Caco-2 (cell line): Measurements from ENCODE around the gene ANKFY1. TPM values are rescaled to one million over a fixed set of nuclear protein-coding genes. Genes with fewer than 3 reads are reported as not detected.

ENCODE experiments used
- BruUV-seq: library from RNA; stranded (reverse); fragments of 400-500 nt; replicated peaks from 2 replicates; lab custom pipeline; 2021; lab: Mats Ljungman, UMichigan
- CTCF ChIA-PET: fragments of 300-600 bp; sonication (Branson Sonifier 250); formaldehyde crosslinking; loops from one replicate; lab custom pipeline; 2022; ENCODE audit warnings: antibody characterized with exemption; lab: Charles Lee
- POLR2A ChIA-PET: fragments of 300-600 bp; sonication (Branson Sonifier 250); formaldehyde crosslinking; loops from one replicate; lab custom pipeline; 2022; ENCODE audit warnings: antibody characterized with exemption; lab: Charles Lee
- DNase-seq, 2 experiments: peaks; one replicate each; pipeline versions ENCODE4 v3.0.0 to v3.0.0-alpha.2; 2020 to 2022
- H3K27me3 ChIP-seq: replicated peaks from 2 replicates; pipeline ENCODE4 v1.6.0; 2011; ENCODE audit warnings: low read length; ENCODE audit not compliant: control insufficient read depth, insufficient read depth
- H3K36me3 ChIP-seq: 2 replicates; pipeline ENCODE4 v1.5.1; 2011; ENCODE audit warnings: low read length; ENCODE audit not compliant: control insufficient read depth, insufficient read depth
- H3K4me1 ChIP-seq: fragments of 250-450 bp; sonication (Bioruptor Pico); 2 replicates; pipeline ENCODE4 v1.5.1; 2020; ENCODE audit warnings: mild to moderate bottlenecking
- H3K4me3 ChIP-seq: 2 replicates; pipeline ENCODE4 v1.5.1; 2011; ENCODE audit warnings: low read depth, mild to moderate bottlenecking, control low read depth, low read length
- H3K9me3 ChIP-seq: fragments of 250-450 bp; sonication (Bioruptor Pico); 2 replicates; pipeline ENCODE4 v1.5.1; 2020; ENCODE audit warnings: mild to moderate bottlenecking, moderate library complexity
- H3K27ac Mint-ChIP-seq: one replicate; pipeline ENCODE4 v1.8.0; 2022; ENCODE audit warnings: mixed read lengths; ENCODE audit not compliant: unreplicated experiment
- H3K27me3 Mint-ChIP-seq: one replicate; pipeline ENCODE4 v1.8.0; 2022; ENCODE audit warnings: mixed read lengths; ENCODE audit not compliant: insufficient read depth, unreplicated experiment
- H3K36me3 Mint-ChIP-seq: one replicate; pipeline ENCODE4 v1.8.0; 2022; ENCODE audit warnings: mild to moderate bottlenecking, mixed read lengths; ENCODE audit not compliant: insufficient read depth, unreplicated experiment
- H3K4me1 Mint-ChIP-seq: one replicate; pipeline ENCODE4 v1.8.0; 2022; ENCODE audit warnings: low read depth, mixed read lengths; ENCODE audit not compliant: unreplicated experiment
- H3K4me3 Mint-ChIP-seq: one replicate; pipeline ENCODE4 v1.8.0; 2022; ENCODE audit warnings: mild to moderate bottlenecking, moderate library complexity, mixed read lengths; ENCODE audit not compliant: unreplicated experiment
- H3K9me3 Mint-ChIP-seq: one replicate; pipeline ENCODE4 v1.8.0; 2022; ENCODE audit warnings: mixed read lengths; ENCODE audit not compliant: unreplicated experiment
- intact Hi-C: fragments of 100-400 bp; cut with micrococcal nuclease; formaldehyde crosslinking; loops from one replicate; pipeline ENCODE4 v1.10.0; 2022; ENCODE audit not compliant: unreplicated experiment
- total RNA-seq: library from RNA; stranded (reverse); gene quantifications from 2 replicates; pipeline ENCODE4 v1.2.3, GENCODE V29; 2022
- TF ChIP-seq, protein P1 (sequence below), 2 experiments: fragments of 200-600 bp in 1 of 2; IDR thresholded peaks; 1 replicate in 1 of 2; 2 replicates in 1 of 2; pipeline versions ENCODE4 v1.5.1 to v1.8.0; 2011 to 2022; ENCODE audit warnings: antibody characterized with exemption in 1 of 2, control low read depth in 1 of 2, inconsistent platforms in 1 of 2, low read depth in 1 of 2, low read length in 1 of 2, mild to moderate bottlenecking in 1 of 2, moderate library complexity in 1 of 2; ENCODE audit not compliant: insufficient read depth in 1 of 2, severe bottlenecking in 1 of 2, unreplicated experiment in 1 of 2

Gene ANKFY1
- total RNA-seq, 1 experiment from 2014 or later = 25.0 TPM

DNA sequence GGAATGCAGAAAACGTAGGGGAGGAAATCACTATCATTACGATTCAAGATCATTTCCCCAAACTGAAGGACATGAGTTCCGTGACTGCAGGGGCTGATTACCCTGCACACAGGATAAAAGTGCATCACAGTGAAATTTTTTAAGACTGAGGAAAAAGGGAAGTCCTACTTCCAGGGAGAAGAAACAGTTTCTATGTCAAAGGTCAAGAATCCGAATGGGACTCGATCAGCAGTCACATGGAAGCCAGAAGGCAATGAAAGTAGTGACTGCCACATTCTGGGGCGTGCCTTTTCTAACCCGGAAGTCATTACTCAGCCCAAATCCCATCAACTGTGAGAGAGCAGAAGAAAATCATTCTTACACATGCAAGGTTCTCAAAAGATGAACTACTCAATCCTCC, 133.1 kb downstream of the ANKFY1 start:
- Histone ChIP-seq H3K4me1 (no peaks in the 10 kb centered on the region), H3K27me3 (no peaks in the 10 kb centered on the region), H3K9me3 (no peaks in the 10 kb centered on the region), H3K36me3 (no peaks in the 10 kb centered on the region), H3K4me3 (no peak overlapping the region)
- Mint-ChIP-seq H3K4me3 (no peak overlapping the region), H3K27me3 (no peaks in the 10 kb centered on the region), H3K4me1 (no peaks in the 10 kb centered on the region), H3K9me3 (no peaks in the 10 kb centered on the region), H3K27ac (no peak overlapping the region), H3K36me3 (peaks cover 10% of the 10 kb centered on the region)
- POLR2A ChIA-PET = no interaction called here
- CTCF ChIA-PET = no interaction called here
- no TSS peak for BruUV-seq
- intact Hi-C loops = no loop called here
- TF ChIP-seq, protein P1, sequence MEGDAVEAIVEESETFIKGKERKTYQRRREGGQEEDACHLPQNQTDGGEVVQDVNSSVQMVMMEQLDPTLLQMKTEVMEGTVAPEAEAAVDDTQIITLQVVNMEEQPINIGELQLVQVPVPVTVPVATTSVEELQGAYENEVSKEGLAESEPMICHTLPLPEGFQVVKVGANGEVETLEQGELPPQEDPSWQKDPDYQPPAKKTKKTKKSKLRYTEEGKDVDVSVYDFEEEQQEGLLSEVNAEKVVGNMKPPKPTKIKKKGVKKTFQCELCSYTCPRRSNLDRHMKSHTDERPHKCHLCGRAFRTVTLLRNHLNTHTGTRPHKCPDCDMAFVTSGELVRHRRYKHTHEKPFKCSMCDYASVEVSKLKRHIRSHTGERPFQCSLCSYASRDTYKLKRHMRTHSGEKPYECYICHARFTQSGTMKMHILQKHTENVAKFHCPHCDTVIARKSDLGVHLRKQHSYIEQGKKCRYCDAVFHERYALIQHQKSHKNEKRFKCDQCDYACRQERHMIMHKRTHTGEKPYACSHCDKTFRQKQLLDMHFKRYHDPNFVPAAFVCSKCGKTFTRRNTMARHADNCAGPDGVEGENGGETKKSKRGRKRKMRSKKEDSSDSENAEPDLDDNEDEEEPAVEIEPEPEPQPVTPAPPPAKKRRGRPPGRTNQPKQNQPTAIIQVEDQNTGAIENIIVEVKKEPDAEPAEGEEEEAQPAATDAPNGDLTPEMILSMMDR (IDR thresholded peaks at IDR 0.05; ENCODE audit: insufficient read depth in 1 of 2, low read depth in 1 of 2, low read length in 1 of 2, severe bottlenecking in 1 of 2, unreplicated experiment in 1 of 2) = no peak
- no peak for DNase-seq

DNA sequence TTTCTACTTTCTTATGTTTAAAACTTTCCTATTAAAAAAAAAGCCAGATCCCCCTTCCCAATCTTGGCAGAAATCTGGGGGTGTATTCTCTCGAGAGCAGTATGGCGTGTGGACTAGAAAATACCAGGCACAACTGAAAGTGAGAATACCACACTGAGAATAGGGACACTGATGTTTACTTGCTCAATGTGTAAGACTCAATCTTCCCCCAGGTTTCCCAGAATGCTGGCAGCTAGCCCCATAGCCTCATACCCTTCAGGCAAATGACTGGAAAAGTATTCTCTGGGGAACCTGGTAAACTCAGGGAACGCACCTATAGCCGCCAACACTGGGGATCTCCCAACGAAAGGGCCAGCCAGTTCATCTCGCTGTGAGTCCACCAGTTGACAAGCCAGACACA, 136.2 kb downstream of the ANKFY1 start:
- Mint-ChIP-seq H3K27ac (no peak overlapping the region), H3K4me3 (no peak overlapping the region), H3K27me3 (no peaks in the 10 kb centered on the region), H3K36me3 (peaks cover 16% of the 10 kb centered on the region), H3K9me3 (no peaks in the 10 kb centered on the region), H3K4me1 (no peaks in the 10 kb centered on the region)
- POLR2A ChIA-PET = interaction anchor here (0.6 kb wide), 1 partner anchor 31 kb away, joined by 7 read pairs; no protein-coding TSS in a partner anchor
- no TSS peak for BruUV-seq
- no peak overlapping the region for H3K4me3 ChIP-seq
- intact Hi-C loops = no loop called here
- no peaks in the 10 kb centered on the region for H3K9me3 ChIP-seq
- no peaks in the 10 kb centered on the region for H3K4me1 ChIP-seq
- H3K36me3 ChIP-seq = no peaks in the 10 kb centered on the region
- CTCF ChIA-PET = no interaction called here
- no peaks in the 10 kb centered on the region for H3K27me3 ChIP-seq
- DNase-seq = no peak
- TF ChIP-seq, protein P1 (IDR thresholded peaks at IDR 0.05; ENCODE audit: insufficient read depth in 1 of 2, low read depth in 1 of 2, low read length in 1 of 2, severe bottlenecking in 1 of 2, unreplicated experiment in 1 of 2) = no peak

DNA sequence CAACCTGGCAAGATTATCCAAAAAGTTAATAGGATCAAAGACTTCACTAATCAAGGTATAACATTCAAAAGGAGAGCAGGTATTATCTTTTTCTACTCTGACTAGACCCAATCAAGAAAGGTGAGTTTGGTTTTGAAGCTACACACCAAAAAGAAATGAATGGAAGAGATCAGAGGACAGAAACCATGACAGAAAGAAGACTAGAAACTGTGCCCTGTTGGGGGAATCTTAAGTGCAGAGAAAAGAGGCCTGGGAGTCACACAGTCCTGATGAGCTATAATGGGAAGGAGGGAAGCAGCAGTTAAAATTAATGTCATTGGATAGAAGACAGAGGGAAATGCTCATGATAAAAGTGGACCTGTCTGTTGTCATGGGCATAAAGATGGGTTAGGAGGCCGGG, 138.2 kb downstream of the ANKFY1 start:
- BruUV-seq = no TSS peak
- POLR2A ChIA-PET = no interaction called here
- no peak overlapping the region for H3K4me3 Mint-ChIP-seq

More for the DNA sequence above, 138.2 kb downstream of the ANKFY1 start:
- no peak overlapping the region for H3K4me3 ChIP-seq
- H3K27ac Mint-ChIP-seq = no peak overlapping the region
- CTCF ChIA-PET = no interaction called here
- H3K4me1 Mint-ChIP-seq = no peaks in the 10 kb centered on the region
- H3K36me3 ChIP-seq = no peaks in the 10 kb centered on the region
- H3K9me3 Mint-ChIP-seq = no peaks in the 10 kb centered on the region
- H3K27me3 ChIP-seq = no peaks in the 10 kb centered on the region
- no peaks in the 10 kb centered on the region for H3K9me3 ChIP-seq
- peaks cover 11% of the 10 kb centered on the region for H3K36me3 Mint-ChIP-seq
- TF ChIP-seq, protein P1 (IDR thresholded peaks at IDR 0.05; ENCODE audit: insufficient read depth in 1 of 2, low read depth in 1 of 2, low read length in 1 of 2, severe bottlenecking in 1 of 2, unreplicated experiment in 1 of 2) = no peak
- no peak for DNase-seq
- intact Hi-C loops = no loop called here
- H3K27me3 Mint-ChIP-seq = no peaks in the 10 kb centered on the region
- no peaks in the 10 kb centered on the region for H3K4me1 ChIP-seq
